GM12891 (cell line): Measurements from ENCODE around the gene PFKFB3.

Source experiments
- PAX5 ChIP-seq: IDR thresholded peaks from 2 replicates; pipeline ENCODE4 v1.6.1; 2011; ENCODE audit warnings: low read length, moderate library complexity, mild to moderate bottlenecking; ENCODE audit not compliant: insufficient read depth, severe bottlenecking
- POLR2A ChIP-seq: IDR thresholded peaks from 2 replicates; pipeline ENCODE4 v1.6.1; 2011; ENCODE audit warnings: low read depth, low read length, control low read depth
- POLR2AphosphoS5 ChIP-seq: IDR thresholded peaks from 2 replicates; pipeline ENCODE4 v1.6.1; 2011; ENCODE audit warnings: low read depth, low read length, control low read depth
- SPI1 ChIP-seq: IDR thresholded peaks from 2 replicates; pipeline ENCODE4 v1.6.1; 2011; ENCODE audit warnings: low read depth, low read length, control low read depth

DNA sequence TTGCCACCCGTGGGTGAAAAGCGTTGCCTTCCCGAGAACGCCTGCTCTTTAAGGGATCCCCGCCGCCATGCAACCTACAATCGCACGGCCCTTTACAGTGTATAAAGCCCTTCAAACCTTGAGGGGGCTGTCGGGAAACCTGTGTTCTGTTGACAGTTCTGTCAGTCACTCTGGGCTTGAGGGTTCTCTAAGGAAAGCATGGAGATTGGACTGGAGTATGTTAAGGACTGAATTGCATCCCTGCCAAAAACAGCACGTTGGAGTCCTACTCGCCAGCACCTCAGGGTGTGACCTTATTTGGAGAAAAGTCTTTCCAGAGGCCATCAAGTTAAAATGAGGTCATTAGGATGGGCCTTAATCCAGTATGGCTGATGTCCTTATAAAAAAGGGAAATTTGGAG is 70.6 kb downstream of the PFKFB3 start:
- TF ChIP-seq POLR2A (no peak), SPI1 (no peak), PAX5 (no peak), POLR2AphosphoS5 (no peak)
